Sigmoid colon (tissue), 7 donors: ENCODE results near the gene HEATR1. TPM values are rescaled to one million over a fixed set of nuclear protein-coding genes. Genes with fewer than 3 reads are reported as not detected.

Experiments used
- DNase-seq: peaks from one replicate; pipeline ENCODE4 v3.0.0-alpha.2; 2019
- H3K27ac ChIP-seq, 4 donors: fragments of 200-600 bp; sonication (generic); one replicate each; pipeline ENCODE4 v1.5.1; 2016 to 2019; ENCODE audit warnings: mild to moderate bottlenecking in 1 of 4
- H3K27me3 ChIP-seq, 3 donors: fragments of 200-600 bp; sonication (generic); one replicate each; pipeline ENCODE4 v1.5.1; 2019; ENCODE audit warnings: mild to moderate bottlenecking in 1 of 3
- H3K36me3 ChIP-seq, 4 donors: fragments of 200-600 bp; sonication (generic); one replicate each; pipeline ENCODE4 v1.5.1; 2016 to 2019
- H3K4me1 ChIP-seq, 4 donors: fragments of 200-600 bp; sonication (generic); one replicate each; pipeline ENCODE4 v1.5.1; 2017 to 2019
- H3K4me3 ChIP-seq, 4 donors: fragments of 200-600 bp; sonication (generic); one replicate each; pipeline ENCODE4 v1.5.1; 2017 to 2019; ENCODE audit warnings: mild to moderate bottlenecking in 2 of 4, moderate library complexity in 1 of 4
- H3K9me3 ChIP-seq, 4 donors: fragments of 200-600 bp in 3 of 4; sonication (generic) in 3 of 4; one replicate each; pipeline versions ENCODE4 v1.5.1 to v1.6.1; 2013 to 2019
- CTCF ChIP-seq, 4 experiments: fragments of 450-650 bp in 3 of 4; fragments of 200-600 bp in 1 of 4; IDR thresholded peaks; one replicate each; pipeline ENCODE4 v1.5.1; 2016 to 2019; ENCODE audit warnings: antibody characterized with exemption in 4 of 4, mild to moderate bottlenecking in 3 of 4, moderate library complexity in 2 of 4
- EP300 ChIP-seq, 4 donors: sonication (generic); formaldehyde crosslinking; IDR thresholded peaks; one replicate each; pipeline ENCODE4 v1.6.1; 2017; ENCODE audit warnings: antibody characterized with exemption in 4 of 4
- POLR2A ChIP-seq, 2 donors: fragments of 450-650 bp; IDR thresholded peaks; one replicate each; pipeline ENCODE4 v1.6.1; 2016; ENCODE audit warnings: antibody characterized with exemption in 2 of 2, mild to moderate bottlenecking in 2 of 2, moderate library complexity in 2 of 2
- POLR2AphosphoS5 ChIP-seq, 4 donors: sonication (generic); formaldehyde crosslinking; IDR thresholded peaks; one replicate each; pipeline ENCODE4 v1.6.1; 2017; ENCODE audit warnings: antibody characterized with exemption in 4 of 4
- WGBS, 2 donors: extraction: QIAGEN DNeasy Blood & Tissue Kit; methylation state at CpG; one replicate each; pipeline ENCODE4 v1.1.7; 2013; 5-methylcytosine and 5-hydroxymethylcytosine counted together
- intact Hi-C: fragments of 100-400 bp; cut with DNase I; formaldehyde crosslinking; loops from one replicate; pipeline ENCODE4 v1.15.1; 2023
- polyA plus RNA-seq, 3 donors: library from polyadenylated mRNA; stranded (reverse); fragments of 200-250 nt; gene quantifications; one replicate each; pipeline ENCODE4 v1.2.3, GENCODE V29; 2013
- total RNA-seq, 4 donors: library from RNA; depleted of rRNA; stranded (reverse); fragments of >200 nt; gene quantifications; one replicate each; pipeline ENCODE4 v1.1.0, GENCODE V29; 2016
- donor health status: healthy with polysubstance abuse.
- donor health status: Bipolar disorder and iron deficiency.
- donor health status: healthy.

The HEATR1 gene
- total and polyA plus RNA-seq, 7 donors: 0.92 to 22.1 (median 14.4) TPM

- H3K27me3 ChIP-seq: no peaks in the 10 kb centered on the region
- TF ChIP-seq CTCF (IDR thresholded peaks at IDR 0.05) (no peak), POLR2A (IDR thresholded peaks at IDR 0.05) (no peak), EP300 (IDR thresholded peaks at IDR 0.05) (no peak), POLR2AphosphoS5 (IDR thresholded peaks at IDR 0.05) (no peak)
- no peak overlapping the region for H3K27ac ChIP-seq
- WGBS, 2 donors: 19 to 39% methylated on average over 1 of the region's 1 CpG
- H3K36me3 ChIP-seq: peaks cover 35 to 99% (median 57%) of the 10 kb centered on the region in 4 donors
- no peak overlapping the region for H3K4me3 ChIP-seq
- DNase-seq: no peak
- H3K9me3 ChIP-seq: no peaks in the 10 kb centered on the region
- intact Hi-C loops: no loop called here
- H3K4me1 ChIP-seq: no peaks in the 10 kb centered on the region
These were observed 51.4 kb downstream of the HEATR1 start for GRCh38 chr1:236552901-236553300.

GRCh38 chr1:236552096-236552495, 52.2 kb downstream of the HEATR1 start:
- H3K4me3 ChIP-seq: no peak overlapping the region
- H3K4me1 ChIP-seq: no peaks in the 10 kb centered on the region
- H3K36me3 ChIP-seq: peaks cover 30 to 99% (median 55%) of the 10 kb centered on the region in 4 donors
- 81 to 82% methylated on average over 6 of the region's 6 CpGs for WGBS, 2 donors
- no peak for DNase-seq
- H3K27ac ChIP-seq: no peak overlapping the region
- TF ChIP-seq CTCF (IDR thresholded peaks at IDR 0.05): no peak
- TF ChIP-seq EP300 (IDR thresholded peaks at IDR 0.05): no peak
- TF ChIP-seq POLR2AphosphoS5 (IDR thresholded peaks at IDR 0.05): no peak
- no peak for TF ChIP-seq POLR2A (IDR thresholded peaks at IDR 0.05)
- H3K9me3 ChIP-seq: no peaks in the 10 kb centered on the region
- no peaks in the 10 kb centered on the region for H3K27me3 ChIP-seq
- intact Hi-C loops: no loop called here

- no peak overlapping the region for H3K27ac ChIP-seq
- intact Hi-C loops: no loop called here
- H3K9me3 ChIP-seq: no peaks in the 10 kb centered on the region
- WGBS, 2 donors: 87 to 88% methylated on average over 13 of the region's 13 CpGs
- peaks cover 30 to 99% (median 52%) of the 10 kb centered on the region in 4 donors for H3K36me3 ChIP-seq
- H3K4me1 ChIP-seq: no peaks in the 10 kb centered on the region
- TF ChIP-seq CTCF (IDR thresholded peaks at IDR 0.05): no peak
- TF ChIP-seq EP300 (IDR thresholded peaks at IDR 0.05): no peak
- TF ChIP-seq POLR2AphosphoS5 (IDR thresholded peaks at IDR 0.05): no peak
- TF ChIP-seq POLR2A (IDR thresholded peaks at IDR 0.05): no peak
- H3K27me3 ChIP-seq: no peaks in the 10 kb centered on the region
- H3K4me3 ChIP-seq: no peak overlapping the region
- no peak for DNase-seq
These were observed 53.1 kb downstream of the HEATR1 start for GRCh38 chr1:236550961-236551851.

- Histone ChIP-seq H3K9me3 (no peaks in the 10 kb centered on the region), H3K36me3 (peaks cover 32 to 99% (median 41%) of the 10 kb centered on the region in 4 donors), H3K27ac (no peak overlapping the region), H3K27me3 (no peaks in the 10 kb centered on the region), H3K4me3 (no peak overlapping the region), H3K4me1 (peaks cover 0 to 3% (median 0%) of the 10 kb centered on the region in 4 donors)
- 85 to 87% methylated on average over 6 of the region's 6 CpGs for WGBS, 2 donors
- TF ChIP-seq POLR2A (IDR thresholded peaks at IDR 0.05) (no peak), EP300 (IDR thresholded peaks at IDR 0.05) (no peak), POLR2AphosphoS5 (IDR thresholded peaks at IDR 0.05) (no peak), CTCF (IDR thresholded peaks at IDR 0.05) (no peak)
- intact Hi-C loops: no loop called here
- no peak for DNase-seq
These were observed 55.9 kb downstream of the HEATR1 start for GRCh38 chr1:236548452-236548851.
